GM23338 (cell line): ENCODE results near the gene LIX1L. TPM values are rescaled to one million over a fixed set of nuclear protein-coding genes. Genes with fewer than 3 reads are reported as not detected.

ENCODE experiments used
- ATAC-seq: fragments of 200-7000 bp; cut with Tn5 transposase; 3 replicates; pipeline ENCODE4 v1.9.1; 2020
- DNase-seq: peaks from one replicate; pipeline ENCODE4 v3.0.0-alpha.2; 2015; ENCODE audit warnings: low spot score
- H2AFZ ChIP-seq: fragments of 200-600 bp; sonication (generic); 2 replicates; pipeline ENCODE4 v1.8.0; 2016; ENCODE audit warnings: antibody characterized with exemption, mild to moderate bottlenecking, moderate library complexity
- H3F3A ChIP-seq: fragments of 200-600 bp; sonication (generic); replicated peaks from 2 replicates; pipeline ENCODE4 v1.8.0; 2017; ENCODE audit warnings: antibody characterized with exemption, mixed run types, low read depth
- H3K27ac ChIP-seq: fragments of 200-600 bp; sonication (generic); 2 replicates; pipeline ENCODE4 v1.6.1; 2016; ENCODE audit warnings: low read depth
- H3K27me3 ChIP-seq: fragments of 200-600 bp; sonication (generic); 2 replicates; pipeline ENCODE4 v1.8.0; 2016; ENCODE audit warnings: mild to moderate bottlenecking, mixed run types, moderate library complexity; ENCODE audit not compliant: insufficient read depth
- H3K36me3 ChIP-seq: fragments of 200-600 bp; sonication (generic); 2 replicates; pipeline ENCODE4 v1.8.0; 2016; ENCODE audit warnings: mild to moderate bottlenecking; ENCODE audit not compliant: insufficient read depth
- H3K4me1 ChIP-seq: fragments of 200-600 bp; sonication (generic); 2 replicates; pipeline ENCODE4 v1.8.0; 2016; ENCODE audit warnings: mild to moderate bottlenecking, moderate library complexity; ENCODE audit not compliant: insufficient read depth
- H3K4me2 ChIP-seq: fragments of 200-600 bp; sonication (generic); 2 replicates; pipeline ENCODE4 v1.7.1; 2017; ENCODE audit warnings: mixed run types
- H3K4me3 ChIP-seq: fragments of 200-600 bp; sonication (generic); 2 replicates; pipeline ENCODE4 v1.6.1; 2016; ENCODE audit warnings: mixed run types
- H3K79me2 ChIP-seq: fragments of 200-600 bp; sonication (generic); replicated peaks from 2 replicates; pipeline ENCODE4 v1.8.0; 2017; ENCODE audit warnings: mild to moderate bottlenecking; ENCODE audit not compliant: insufficient read depth
- H3K9me2 ChIP-seq: fragments of 200-600 bp; sonication (generic); 2 replicates; pipeline ENCODE4 v1.8.0; 2017; ENCODE audit not compliant: insufficient read depth
- H4K20me1 ChIP-seq: fragments of 200-600 bp; sonication (generic); replicated peaks from 2 replicates; pipeline ENCODE4 v1.8.0; 2017; ENCODE audit warnings: mild to moderate bottlenecking; ENCODE audit not compliant: insufficient read depth
- H3K27ac Mint-ChIP-seq: 2 replicates; pipeline ENCODE4 v1.8.0; 2020; ENCODE audit warnings: inconsistent platforms, mild to moderate bottlenecking, moderate library complexity, mixed read lengths
- H3K27me3 Mint-ChIP-seq: 3 replicates; pipeline ENCODE4 v1.8.0; 2022; ENCODE audit warnings: low read depth, mild to moderate bottlenecking, moderate library complexity, mixed read lengths, inconsistent platforms; ENCODE audit not compliant: insufficient read depth, poor library complexity
- H3K36me3 Mint-ChIP-seq: 3 replicates; pipeline ENCODE4 v1.8.0; 2021; ENCODE audit warnings: low read depth, mild to moderate bottlenecking, inconsistent platforms, moderate library complexity, mixed read lengths
- H3K4me1 Mint-ChIP-seq: 3 replicates; pipeline ENCODE4 v1.8.0; 2020; ENCODE audit warnings: mild to moderate bottlenecking, inconsistent platforms, mixed read lengths
- H3K4me3 Mint-ChIP-seq: 3 replicates; pipeline ENCODE4 v1.8.0; 2021; ENCODE audit warnings: moderate library complexity, mild to moderate bottlenecking, inconsistent platforms, mixed read lengths
- H3K9me3 Mint-ChIP-seq: 3 replicates; pipeline ENCODE4 v1.8.0; 2020; ENCODE audit warnings: moderate library complexity, mild to moderate bottlenecking, inconsistent platforms, mixed read lengths
- CREB1 ChIP-seq: fragments of 250-450 bp; sonication (Bioruptor Pico); IDR thresholded peaks from 2 replicates; pipeline ENCODE4 v1.5.0; 2020; ENCODE audit warnings: low read depth, mild to moderate bottlenecking, moderate library complexity
- CTCF ChIP-seq, 2 experiments: fragments of 200-600 bp in 1 of 2; sonication (generic) in 1 of 2; conservative IDR thresholded peaks; 2 replicates each; pipeline versions ENCODE4 v1.5.1 to v1.6.1; 2016 to 2017; ENCODE audit warnings: antibody characterized with exemption in 2 of 2, low read depth in 2 of 2, mild to moderate bottlenecking in 2 of 2, moderate library complexity in 1 of 2
- ETS1 ChIP-seq: IDR thresholded peaks from 2 replicates; pipeline ENCODE4 v1.6.1; 2016; ENCODE audit warnings: antibody characterized with exemption
- EZH2 ChIP-seq: fragments of 200-600 bp; sonication (generic); IDR thresholded peaks from one replicate; pipeline ENCODE4 v1.8.0; 2017; ENCODE audit warnings: antibody characterized with exemption, mild to moderate bottlenecking, low read depth; ENCODE audit not compliant: unreplicated experiment
- EZH2phosphoT487 ChIP-seq: fragments of 200-600 bp; sonication (generic); IDR thresholded peaks from one replicate; pipeline ENCODE4 v1.8.1; 2018; ENCODE audit warnings: antibody characterized with exemption; ENCODE audit not compliant: unreplicated experiment
- JUNB ChIP-seq: IDR thresholded peaks from one replicate; pipeline ENCODE4 v1.6.1; 2016; ENCODE audit warnings: antibody characterized with exemption; ENCODE audit not compliant: unreplicated experiment
- NANOG ChIP-seq: IDR thresholded peaks from 2 replicates; pipeline ENCODE4 v1.6.1; 2016; ENCODE audit warnings: antibody characterized with exemption, borderline replicate concordance
- POLR2AphosphoS5 ChIP-seq: IDR thresholded peaks from 2 replicates; pipeline ENCODE4 v1.6.1; 2016; ENCODE audit warnings: antibody characterized with exemption, low read depth
- STAT1 ChIP-seq: IDR thresholded peaks from one replicate; pipeline ENCODE4 v1.6.1; 2016; ENCODE audit warnings: antibody characterized with exemption; ENCODE audit not compliant: unreplicated experiment
- ZNF114 ChIP-seq: fragments of 250-450 bp; sonication (Bioruptor Pico); IDR thresholded peaks from 2 replicates; pipeline ENCODE4 v1.5.0; 2020; ENCODE audit warnings: mild to moderate bottlenecking, moderate library complexity
- ZNF331 ChIP-seq: fragments of 250-450 bp; sonication (Bioruptor Pico); IDR thresholded peaks from 2 replicates; pipeline ENCODE4 v1.5.0; 2020; ENCODE audit warnings: low read depth, mild to moderate bottlenecking, moderate library complexity
- ZNF462 ChIP-seq: fragments of 250-450 bp; sonication (Bioruptor Pico); IDR thresholded peaks from 2 replicates; pipeline ENCODE4 v1.5.0; 2020; ENCODE audit warnings: mild to moderate bottlenecking, moderate library complexity
- polyA plus RNA-seq: library from polyadenylated mRNA; unstranded; fragments of >200 nt; fragmentation: Nextera tagmentation; extraction: Ambion mirVana; gene quantifications from 2 replicates; pipeline ENCODE4 v1.2.1, GENCODE V29; 2016
- total RNA-seq: library from RNA; depleted of rRNA; stranded (reverse); fragments of >200 nt; shearing (Covaris generic); gene quantifications from 2 replicates; pipeline ENCODE4 v1.2.3, GENCODE V29; 2014

The LIX1L gene
- total and polyA plus RNA-seq, 2 experiments from 2014 or later, result 0.76 to 2.6 TPM

- H3K9me2 ChIP-seq, result no peaks in the 10 kb centered on the region
- H4K20me1 ChIP-seq, result no peaks in the 10 kb centered on the region
- DNase-seq (no peak), ATAC-seq (no peak)
- no peak overlapping the region for H3K4me2 ChIP-seq
- Mint-ChIP-seq H3K27me3 (peaks cover 11% of the 10 kb centered on the region), H3K36me3 (no peaks in the 10 kb centered on the region), H3K4me3 (no peak overlapping the region), H3K9me3 (no peaks in the 10 kb centered on the region), H3K27ac (no peak overlapping the region), H3K4me1 (peaks cover 20% of the 10 kb centered on the region; the same call in 2 of the 3 replicates)
- H3K27me3 ChIP-seq, result 0 out of 2 replicates have a peak, but pooled peaks cover 4% of the 10 kb centered on the region
- H3K36me3 ChIP-seq, result no peaks in the 10 kb centered on the region
- no peaks in the 10 kb centered on the region for H3K79me2 ChIP-seq
- H3K4me3 ChIP-seq, result no peak overlapping the region
- no peak overlapping the region for H3K27ac ChIP-seq
- no peaks in the 10 kb centered on the region for H3F3A ChIP-seq
- peaks cover 15% of the 10 kb centered on the region; the same call in 1 of the 2 replicates for H3K4me1 ChIP-seq
- peak overlapping the region; percentile 14; the same call in 1 of the 2 replicates for H2AFZ ChIP-seq
- TF ChIP-seq NANOG (no peak), EZH2phosphoT487 (no peak), CREB1 (CRISPR knock-in tag) (no peak), STAT1 (no peak), CTCF (conservative IDR thresholded peaks at IDR 0.05; ENCODE audit: low read depth in 2 of 2) (no peak), ZNF114 (CRISPR knock-in tag) (no peak), ZNF331 (CRISPR knock-in tag) (no peak), EZH2 (no peak), ETS1 (no peak)
Measured at GRCh38 chr1:145891143-145891542, 66.7 kb downstream of the LIX1L start.

GRCh38 chr1:145889722-145890121 is 68.1 kb downstream of the LIX1L start:
- no peaks in the 10 kb centered on the region for H3K9me3 Mint-ChIP-seq
- no peak for ATAC-seq
- no peak for TF ChIP-seq JUNB
- no peak for TF ChIP-seq ZNF462 (CRISPR knock-in tag)
- no peak for TF ChIP-seq EZH2
- no peak for TF ChIP-seq POLR2AphosphoS5
- TF ChIP-seq ZNF114 (CRISPR knock-in tag), result no peak
- TF ChIP-seq ZNF331 (CRISPR knock-in tag), result no peak
- TF ChIP-seq CREB1 (CRISPR knock-in tag), result no peak
- TF ChIP-seq ETS1, result no peak
- TF ChIP-seq STAT1, result no peak

More at GRCh38 chr1:145889722-145890121, 68.1 kb downstream of the LIX1L start:
- Mint-ChIP-seq H3K27me3 (peaks cover 14% of the 10 kb centered on the region), H3K4me1 (peaks cover 26% of the 10 kb centered on the region; the same call in 2 of the 3 replicates), H3K36me3 (no peaks in the 10 kb centered on the region), H3K27ac (no peak overlapping the region), H3K4me3 (no peak overlapping the region)
- Histone ChIP-seq H3K27ac (no peak overlapping the region), H3K36me3 (no peaks in the 10 kb centered on the region), H3K4me1 (peaks cover 15% of the 10 kb centered on the region; the same call in 1 of the 2 replicates), H4K20me1 (no peaks in the 10 kb centered on the region), H3K9me2 (no peaks in the 10 kb centered on the region), H3K79me2 (no peaks in the 10 kb centered on the region), H3K4me2 (no peak overlapping the region), H3K4me3 (no peak overlapping the region), H3K27me3 (peaks cover 14% of the 10 kb centered on the region), H3F3A (no peaks in the 10 kb centered on the region), H2AFZ (no peak overlapping the region)
- DNase-seq, result no peak
